ENCODE measurements around the gene SPAG9. TPM values are rescaled to one million over a fixed set of nuclear protein-coding genes. Genes with fewer than 3 reads are reported as not detected.
A peak's percentile ranks its signal among the peaks of the same experiment; 100 is the strongest.
"Not testable (repeated sequence)": the region's sequence is repeated elsewhere in the genome, so short reads cannot be mapped to it uniquely, and the experiment has no call there.

The SPAG9 gene
- total RNA-seq, 1 donor from 2014 or later, result 104 TPM

GRCh38 chr17:50941676-50942048 lies 179.0 kb downstream of the SPAG9 start:
- DNase-seq (ENCODE audit: low read depth in 2 of 2), result not testable (repeated sequence)

GRCh38 chr17:50939795-50940684 lies 180.6 kb downstream of the SPAG9 start:
- DNase-seq (ENCODE audit: low read depth in 2 of 2), result no peak

- no peak for DNase-seq (ENCODE audit: low read depth in 2 of 2)
Observed at GRCh38 chr17:50939542-50939794, 181.2 kb downstream of the SPAG9 start.

DNA sequence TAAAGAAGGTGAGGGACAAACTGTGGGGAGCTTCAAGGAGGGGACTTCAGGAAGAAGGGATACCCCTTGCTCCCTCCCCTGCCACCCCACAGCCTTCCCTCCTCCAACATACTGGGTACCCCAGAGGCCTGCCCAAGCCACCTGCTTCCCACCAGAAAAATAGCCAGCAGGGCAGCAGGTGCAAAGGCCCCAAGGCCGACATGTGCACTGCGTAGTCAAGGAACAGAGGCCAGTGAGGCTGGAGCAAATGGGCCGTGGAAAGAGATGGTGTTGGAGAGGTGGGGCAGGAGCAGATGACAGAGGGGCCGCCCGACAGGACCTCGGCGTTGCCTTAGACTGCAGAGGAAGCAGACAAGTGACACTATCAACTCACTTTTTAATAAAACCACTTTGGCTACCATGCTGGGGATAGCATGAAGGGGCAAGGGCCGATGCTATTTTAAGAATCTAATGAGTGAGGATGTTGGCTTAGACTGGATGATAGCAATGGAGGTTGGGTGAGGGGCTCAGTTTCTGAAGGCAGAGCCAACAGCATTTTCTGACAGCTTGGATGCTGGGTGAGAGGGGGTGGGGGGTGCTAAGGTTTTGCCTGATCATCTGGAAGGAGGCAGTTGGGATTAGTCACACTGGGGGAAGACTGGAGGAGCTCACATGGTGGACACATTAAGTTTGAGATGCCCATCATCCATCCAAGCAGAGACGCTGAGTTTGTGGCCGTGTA lies 181.7 kb downstream of the SPAG9 start:
- DNase-seq (ENCODE audit: low read depth in 2 of 2), result no peak

- no peak for DNase-seq (ENCODE audit: low read depth in 2 of 2)
Observed at GRCh38 chr17:50935996-50936266, 184.7 kb downstream of the SPAG9 start.

- DNase-seq (ENCODE audit: low read depth in 2 of 2), result no peak
Observed at GRCh38 chr17:50935221-50935995, 185.3 kb downstream of the SPAG9 start.

GRCh38 chr17:50934672-50935220 lies 185.9 kb downstream of the SPAG9 start:
- DNase-seq (ENCODE audit: low read depth in 2 of 2), result no peak

GRCh38 chr17:50934161-50934560 lies 186.5 kb downstream of the SPAG9 start:
- no peak for DNase-seq (ENCODE audit: low read depth in 2 of 2)

GRCh38 chr17:50931144-50931908 lies 189.3 kb downstream of the SPAG9 start:
- peak; percentile 85 to 87 for DNase-seq (ENCODE audit: low read depth in 2 of 2)

DNA sequence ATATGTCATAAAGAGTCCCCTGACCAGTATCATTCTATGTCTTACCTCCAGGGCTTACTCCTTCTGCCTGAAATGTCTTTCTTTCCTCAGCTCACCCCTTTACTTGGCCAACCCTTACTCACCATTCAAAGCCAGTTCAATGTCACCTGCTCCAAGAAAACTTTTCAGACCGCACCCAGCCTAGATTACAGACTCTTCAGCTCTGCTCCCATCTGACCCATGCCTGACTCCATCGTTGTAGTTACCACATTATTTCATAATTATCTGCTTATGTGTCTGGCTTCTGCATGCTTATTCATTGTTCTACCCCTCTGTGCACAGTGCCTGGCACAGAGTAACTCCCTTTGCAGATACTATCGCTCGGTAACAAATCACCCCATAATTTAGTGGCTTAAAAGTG lies 192.0 kb downstream of the SPAG9 start:
- DNase-seq (ENCODE audit: low read depth in 2 of 2), result no peak

GRCh38 chr17:50927287-50927686 lies 193.4 kb downstream of the SPAG9 start:
- no peak for DNase-seq (ENCODE audit: low read depth in 2 of 2)

DNA sequence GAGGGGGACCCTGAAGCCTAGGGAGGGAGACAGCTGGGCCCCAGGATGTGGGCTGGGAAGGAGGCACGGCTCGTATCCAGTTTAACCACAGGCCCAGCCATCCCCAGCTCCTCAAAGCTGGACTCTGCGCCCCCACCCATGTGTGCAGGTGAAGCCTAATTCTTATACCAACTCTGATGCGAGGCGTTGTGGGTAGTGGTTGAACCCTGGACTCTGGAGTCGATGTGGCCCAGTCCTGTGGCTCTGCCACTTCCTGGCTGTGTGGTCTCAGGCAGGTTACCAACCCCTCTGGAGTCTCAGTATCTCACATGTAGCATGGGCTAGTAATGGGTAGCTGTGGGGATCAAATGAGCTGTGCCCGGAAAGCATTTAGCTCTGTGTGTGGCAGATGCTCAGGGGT lies 194.1 kb downstream of the SPAG9 start:
- DNase-seq (ENCODE audit: low read depth in 2 of 2), result no peak

DNA sequence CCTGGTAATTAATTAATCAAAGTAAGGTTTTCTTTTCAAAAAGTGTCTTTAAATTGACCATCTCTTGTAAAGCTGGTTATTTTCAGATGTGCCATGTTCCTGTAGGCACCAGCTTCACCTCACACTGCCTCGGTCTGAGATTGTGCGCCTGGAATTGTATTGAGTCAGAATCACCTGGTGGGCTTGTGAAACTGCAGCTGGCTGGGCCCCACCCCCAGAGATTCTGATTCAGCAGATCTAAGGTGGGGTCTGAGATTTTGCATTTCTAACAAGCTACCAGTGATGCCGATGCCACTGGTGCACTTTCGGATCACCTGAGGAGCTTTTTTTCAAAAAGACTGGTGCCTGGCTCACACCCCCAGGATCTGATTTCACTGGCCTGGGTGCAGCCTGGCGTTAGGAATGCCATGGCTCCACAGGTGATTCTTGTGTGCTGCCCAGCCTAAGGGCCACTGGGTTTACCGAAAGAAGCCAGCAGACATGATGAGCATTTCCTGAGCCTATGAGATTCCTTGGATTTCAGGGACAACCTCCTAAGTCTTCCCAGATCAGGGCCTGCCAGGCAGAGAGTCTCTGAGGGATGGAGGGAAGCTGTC lies 195.3 kb downstream of the SPAG9 start:
- no peak for DNase-seq (ENCODE audit: low read depth in 2 of 2)

DNA sequence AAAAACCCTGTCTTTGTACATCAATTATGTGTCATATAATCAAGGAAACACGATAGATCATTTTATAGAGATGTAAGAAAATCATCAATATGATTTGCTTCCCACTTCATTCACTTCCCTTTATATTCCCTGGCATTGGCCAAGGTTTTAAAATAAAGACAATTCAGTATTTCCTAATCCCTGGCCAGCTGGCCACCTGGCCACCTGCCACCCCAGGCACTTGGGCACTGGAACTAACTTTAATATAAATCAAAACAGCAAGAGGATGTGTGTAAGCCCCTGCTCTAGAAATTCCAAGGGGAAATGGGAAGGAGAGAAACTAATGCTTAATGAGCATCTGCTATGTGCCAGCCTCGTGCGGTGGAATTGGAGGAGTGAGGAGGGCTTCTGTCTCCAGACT lies 195.9 kb downstream of the SPAG9 start:
- DNase-seq (ENCODE audit: low read depth in 2 of 2), result no peak

DNA sequence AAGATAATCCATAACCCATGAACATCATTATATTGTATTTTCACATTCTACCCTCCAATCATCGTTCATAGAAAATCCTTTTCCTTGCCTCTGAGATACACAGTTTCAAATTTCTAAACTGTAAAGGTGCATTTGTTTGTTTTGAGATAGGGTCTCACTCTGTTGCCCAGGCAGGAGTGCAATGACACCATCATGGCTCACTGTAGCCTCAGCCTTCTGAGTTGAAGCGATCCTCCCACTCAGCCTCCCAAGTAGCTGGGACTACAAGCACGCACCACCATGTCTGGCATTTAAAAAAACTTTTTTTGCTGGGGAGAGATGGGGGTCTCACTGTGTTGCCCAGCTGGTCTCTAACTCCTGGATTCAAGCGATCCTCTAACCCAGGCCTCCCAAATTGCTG lies 196.4 kb downstream of the SPAG9 start:
- DNase-seq (ENCODE audit: low read depth in 2 of 2), result no peak

GRCh38 chr17:50923611-50924010 lies 197.1 kb downstream of the SPAG9 start:
- no peak for DNase-seq (ENCODE audit: low read depth in 2 of 2)

- DNase-seq (ENCODE audit: low read depth in 2 of 2), result no peak
Observed at GRCh38 chr17:50922721-50923405, 197.8 kb downstream of the SPAG9 start.

DNA sequence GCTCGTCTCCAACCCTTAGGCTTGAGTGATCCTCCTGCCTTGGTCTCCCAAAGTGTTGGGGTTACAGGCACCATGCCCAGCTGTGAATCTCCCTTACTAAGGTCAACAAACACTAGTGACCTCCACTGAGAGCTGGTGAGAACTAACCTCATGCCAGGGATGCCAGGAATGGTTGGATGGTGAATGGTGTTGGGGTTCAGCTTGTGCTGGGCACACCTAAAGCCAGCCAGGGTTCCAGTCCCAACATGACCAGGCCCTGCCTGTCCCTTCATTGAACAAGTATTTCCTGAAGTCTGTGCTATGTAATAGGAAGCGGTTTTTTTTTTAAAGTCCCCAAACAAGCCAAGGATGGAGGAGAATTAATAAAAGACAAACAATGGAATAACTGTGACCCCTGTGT lies 198.6 kb downstream of the SPAG9 start:
- DNase-seq (ENCODE audit: low read depth in 2 of 2), result no peak

DNA sequence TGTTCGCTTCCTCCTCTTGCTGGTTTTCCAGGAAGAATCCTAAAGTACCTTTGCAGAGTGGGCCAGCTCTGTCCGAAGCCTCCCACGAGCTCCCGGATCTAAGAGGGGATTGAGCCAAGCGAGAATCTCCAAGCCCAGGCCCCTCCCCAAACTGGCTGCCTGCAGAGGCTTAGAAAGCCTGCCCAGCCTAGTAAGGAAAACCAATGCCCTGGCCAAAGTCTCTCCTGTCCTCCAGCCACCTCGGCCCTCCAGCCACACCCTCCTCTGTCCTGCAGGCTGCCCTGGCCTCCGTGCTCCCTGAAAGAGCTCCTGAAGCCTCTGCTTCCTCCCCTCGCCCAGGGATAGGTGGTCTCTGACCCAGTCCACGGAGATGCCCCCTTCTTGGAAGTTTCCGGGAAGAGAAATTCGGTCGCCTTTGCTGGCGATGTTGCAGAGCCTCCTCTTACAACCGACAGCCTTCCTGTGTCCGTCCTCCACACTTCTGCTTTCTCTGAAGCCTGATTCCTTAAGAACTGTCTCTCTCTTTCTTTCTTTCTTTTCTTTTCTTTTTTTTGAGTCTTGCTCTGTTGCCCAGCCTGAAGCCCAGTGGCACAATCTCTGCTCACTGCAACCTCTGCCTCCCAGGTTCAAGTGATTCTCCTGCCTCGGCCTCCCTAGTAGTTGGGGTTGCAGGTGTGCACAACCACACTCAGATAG lies 199.6 kb downstream of the SPAG9 start:
- no peak for DNase-seq (ENCODE audit: low read depth in 2 of 2)

DNA sequence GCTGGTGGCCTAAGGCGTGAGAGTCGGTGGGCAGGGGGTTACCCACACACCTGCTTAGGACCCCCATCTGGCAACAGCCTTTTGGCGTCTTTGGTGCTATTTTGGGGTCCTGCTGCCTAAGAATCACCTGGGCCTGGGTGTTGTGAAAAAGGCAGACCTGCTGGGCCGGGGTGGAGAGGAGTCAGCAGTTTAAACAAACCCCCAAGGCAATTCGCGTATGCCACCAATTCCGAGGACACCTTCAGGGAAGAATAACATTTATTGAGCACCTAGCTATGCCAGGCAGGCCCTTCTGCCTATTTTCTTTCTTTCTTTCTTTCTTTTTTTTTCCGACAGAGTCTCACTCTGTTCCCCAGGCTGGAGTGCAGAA lies 200.6 kb downstream of the SPAG9 start:
- DNase-seq (ENCODE audit: low read depth in 2 of 2), result no peak
